GM12878 (cell line): Measurements from ENCODE around the gene UTP14C.

Experiments used
- ATF3 ChIP-seq: IDR thresholded peaks from 2 replicates; pipeline ENCODE4 v1.6.1; 2011; ENCODE audit warnings: low read depth, mild to moderate bottlenecking, low read length, moderate library complexity, borderline replicate concordance; ENCODE audit errors: extremely low read depth
- CHD2 ChIP-seq: IDR thresholded peaks from 2 replicates; pipeline ENCODE4 v1.6.1; 2011; ENCODE audit warnings: low read depth, low read length, improper control_type of control experiment, borderline replicate concordance
- POLR2AphosphoS5 ChIP-seq: IDR thresholded peaks from 2 replicates; pipeline ENCODE4 v1.6.1; 2011; ENCODE audit warnings: mild to moderate bottlenecking, low read length, inconsistent platforms
- RAD21 ChIP-seq: IDR thresholded peaks from 2 replicates; pipeline ENCODE4 v1.6.1; 2011; ENCODE audit warnings: mild to moderate bottlenecking, low read depth, low read length, moderate library complexity; ENCODE audit not compliant: insufficient read depth
- RCOR1 ChIP-seq: conservative IDR thresholded peaks from 2 replicates; pipeline ENCODE4 v1.6.1; 2012; ENCODE audit warnings: low read depth, low read length, improper control_type of control experiment
- SP1 ChIP-seq: IDR thresholded peaks from one replicate; pipeline ENCODE4 v1.6.1; 2011; ENCODE audit warnings: low read depth, low read length
- SUPT20H ChIP-seq: IDR thresholded peaks from 2 replicates; pipeline ENCODE4 v1.6.1; 2011; ENCODE audit warnings: low read depth, mild to moderate bottlenecking, low read length, moderate library complexity, borderline replicate concordance; ENCODE audit not compliant: control insufficient read depth
- TF ChIP-seq, protein P1 (sequence below), 3 experiments: IDR thresholded peaks in 2 of 3; conservative IDR thresholded peaks in 1 of 3; 2 replicates each; pipeline ENCODE4 v1.5.1; 2011; ENCODE audit warnings: low read depth in 3 of 3, low read length in 3 of 3, mild to moderate bottlenecking in 3 of 3, control low read depth in 2 of 3, moderate library complexity in 2 of 3, inconsistent platforms in 1 of 3, mixed read lengths in 1 of 3; ENCODE audit not compliant: control insufficient read depth in 2 of 3, insufficient read depth in 1 of 3; ENCODE audit errors: extremely low read depth in 1 of 3
- TF ChIP-seq, protein P2 (sequence below): fragments of 450-650 bp; IDR thresholded peaks from 2 replicates; pipeline ENCODE4 v1.6.1; 2017; ENCODE audit warnings: antibody characterized with exemption, mild to moderate bottlenecking, moderate library complexity
- TF ChIP-seq, protein P3 (sequence below): IDR thresholded peaks from 2 replicates; pipeline ENCODE4 v1.6.1; 2011; ENCODE audit warnings: borderline replicate concordance, low read depth, mild to moderate bottlenecking, moderate library complexity, mixed read lengths, low read length; ENCODE audit not compliant: insufficient read depth; ENCODE audit errors: extremely low read length

GRCh38 chr13:51976423-51976822 is 48.1 kb upstream of the UTP14C start:
- TF ChIP-seq POLR2AphosphoS5 (no peak), ATF3 (no peak), SP1 (no peak), RCOR1 (no peak), RAD21 (no peak), SUPT20H (no peak), CHD2 (no peak)
- TF ChIP-seq, protein P1, sequence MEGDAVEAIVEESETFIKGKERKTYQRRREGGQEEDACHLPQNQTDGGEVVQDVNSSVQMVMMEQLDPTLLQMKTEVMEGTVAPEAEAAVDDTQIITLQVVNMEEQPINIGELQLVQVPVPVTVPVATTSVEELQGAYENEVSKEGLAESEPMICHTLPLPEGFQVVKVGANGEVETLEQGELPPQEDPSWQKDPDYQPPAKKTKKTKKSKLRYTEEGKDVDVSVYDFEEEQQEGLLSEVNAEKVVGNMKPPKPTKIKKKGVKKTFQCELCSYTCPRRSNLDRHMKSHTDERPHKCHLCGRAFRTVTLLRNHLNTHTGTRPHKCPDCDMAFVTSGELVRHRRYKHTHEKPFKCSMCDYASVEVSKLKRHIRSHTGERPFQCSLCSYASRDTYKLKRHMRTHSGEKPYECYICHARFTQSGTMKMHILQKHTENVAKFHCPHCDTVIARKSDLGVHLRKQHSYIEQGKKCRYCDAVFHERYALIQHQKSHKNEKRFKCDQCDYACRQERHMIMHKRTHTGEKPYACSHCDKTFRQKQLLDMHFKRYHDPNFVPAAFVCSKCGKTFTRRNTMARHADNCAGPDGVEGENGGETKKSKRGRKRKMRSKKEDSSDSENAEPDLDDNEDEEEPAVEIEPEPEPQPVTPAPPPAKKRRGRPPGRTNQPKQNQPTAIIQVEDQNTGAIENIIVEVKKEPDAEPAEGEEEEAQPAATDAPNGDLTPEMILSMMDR (IDR thresholded peaks at IDR 0.05 in 2 of 3, conservative IDR thresholded peaks at IDR 0.05 in 1 of 3; ENCODE audit: control insufficient read depth in 2 of 3, extremely low read depth in 1 of 3, insufficient read depth in 1 of 3, low read depth in 3 of 3, low read length in 3 of 3) = no peak
- TF ChIP-seq, protein P2, sequence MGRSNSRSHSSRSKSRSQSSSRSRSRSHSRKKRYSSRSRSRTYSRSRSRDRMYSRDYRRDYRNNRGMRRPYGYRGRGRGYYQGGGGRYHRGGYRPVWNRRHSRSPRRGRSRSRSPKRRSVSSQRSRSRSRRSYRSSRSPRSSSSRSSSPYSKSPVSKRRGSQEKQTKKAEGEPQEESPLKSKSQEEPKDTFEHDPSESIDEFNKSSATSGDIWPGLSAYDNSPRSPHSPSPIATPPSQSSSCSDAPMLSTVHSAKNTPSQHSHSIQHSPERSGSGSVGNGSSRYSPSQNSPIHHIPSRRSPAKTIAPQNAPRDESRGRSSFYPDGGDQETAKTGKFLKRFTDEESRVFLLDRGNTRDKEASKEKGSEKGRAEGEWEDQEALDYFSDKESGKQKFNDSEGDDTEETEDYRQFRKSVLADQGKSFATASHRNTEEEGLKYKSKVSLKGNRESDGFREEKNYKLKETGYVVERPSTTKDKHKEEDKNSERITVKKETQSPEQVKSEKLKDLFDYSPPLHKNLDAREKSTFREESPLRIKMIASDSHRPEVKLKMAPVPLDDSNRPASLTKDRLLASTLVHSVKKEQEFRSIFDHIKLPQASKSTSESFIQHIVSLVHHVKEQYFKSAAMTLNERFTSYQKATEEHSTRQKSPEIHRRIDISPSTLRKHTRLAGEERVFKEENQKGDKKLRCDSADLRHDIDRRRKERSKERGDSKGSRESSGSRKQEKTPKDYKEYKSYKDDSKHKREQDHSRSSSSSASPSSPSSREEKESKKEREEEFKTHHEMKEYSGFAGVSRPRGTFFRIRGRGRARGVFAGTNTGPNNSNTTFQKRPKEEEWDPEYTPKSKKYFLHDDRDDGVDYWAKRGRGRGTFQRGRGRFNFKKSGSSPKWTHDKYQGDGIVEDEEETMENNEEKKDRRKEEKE = no peak
- TF ChIP-seq, protein P3, sequence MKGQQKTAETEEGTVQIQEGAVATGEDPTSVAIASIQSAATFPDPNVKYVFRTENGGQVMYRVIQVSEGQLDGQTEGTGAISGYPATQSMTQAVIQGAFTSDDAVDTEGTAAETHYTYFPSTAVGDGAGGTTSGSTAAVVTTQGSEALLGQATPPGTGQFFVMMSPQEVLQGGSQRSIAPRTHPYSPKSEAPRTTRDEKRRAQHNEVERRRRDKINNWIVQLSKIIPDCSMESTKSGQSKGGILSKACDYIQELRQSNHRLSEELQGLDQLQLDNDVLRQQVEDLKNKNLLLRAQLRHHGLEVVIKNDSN = no peak
